NCI-H748 treated with DMSO at 0.1 percent for 48 hours (cell line): ENCODE data around the gene LILRA2.
"Not testable (repeated sequence)": the region's sequence is repeated elsewhere in the genome, so short reads cannot be mapped to it uniquely, and the experiment has no call there.

ENCODE experiments used
- DNase-seq: peaks from one replicate; lab custom pipeline; 2025; lab: John Stamatoyannopoulos, UW

LILRA2 gene

GRCh38 chr19:54573330-54573872, at the start of gene LILRA2:
Gene LILRA2 (plus strand): TSS chr19:54573790. CDS start chr19:54573879, 89 bp downstream.
- DNase-seq, result no peak

DNA sequence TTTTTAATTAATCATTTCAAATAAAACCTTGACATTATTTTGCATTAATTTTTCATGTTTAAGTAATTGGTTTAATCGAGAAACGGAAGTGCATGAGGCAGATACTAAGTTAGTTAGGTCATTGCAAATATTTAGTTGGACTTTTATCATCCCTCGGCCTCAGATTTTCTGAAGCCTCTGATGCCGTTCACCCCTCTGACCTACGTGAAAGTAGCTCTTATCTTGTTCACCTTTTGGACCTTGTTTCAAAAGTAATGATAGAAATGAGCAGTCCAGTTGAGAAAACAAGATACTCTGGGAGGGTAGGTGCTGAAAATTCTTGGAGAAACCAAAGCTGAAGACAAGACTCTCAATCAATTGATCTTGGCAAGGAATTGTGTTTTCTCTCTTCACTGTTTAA, 48.0 kb upstream of the LILRA2 start:
- DNase-seq, result no peak

GRCh38 chr19:54526972-54527371, 46.6 kb upstream of the LILRA2 start:
- no peak for DNase-seq

DNA sequence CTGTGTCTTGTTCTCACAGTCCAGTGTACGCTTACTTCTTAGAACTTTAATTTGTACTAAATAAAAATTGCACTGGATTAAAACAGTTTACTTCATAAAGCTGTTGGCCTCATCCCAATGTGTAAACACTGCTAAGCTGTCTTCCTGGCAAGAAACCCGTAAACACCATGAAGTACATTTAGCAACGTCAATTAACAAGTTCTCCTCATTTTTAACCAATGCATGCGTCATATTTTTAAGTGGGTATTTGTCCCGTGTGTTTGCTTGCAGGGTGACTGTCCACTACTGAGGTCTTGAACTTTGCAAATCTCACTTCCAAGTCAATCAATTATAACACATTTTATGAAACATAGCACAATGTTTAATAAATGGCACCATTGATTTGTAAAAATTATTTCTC, 42.7 kb upstream of the LILRA2 start:
- DNase-seq, result no peak

GRCh38 chr19:54532528-54532927, 41.1 kb upstream of the LILRA2 start:
- no peak for DNase-seq

DNA sequence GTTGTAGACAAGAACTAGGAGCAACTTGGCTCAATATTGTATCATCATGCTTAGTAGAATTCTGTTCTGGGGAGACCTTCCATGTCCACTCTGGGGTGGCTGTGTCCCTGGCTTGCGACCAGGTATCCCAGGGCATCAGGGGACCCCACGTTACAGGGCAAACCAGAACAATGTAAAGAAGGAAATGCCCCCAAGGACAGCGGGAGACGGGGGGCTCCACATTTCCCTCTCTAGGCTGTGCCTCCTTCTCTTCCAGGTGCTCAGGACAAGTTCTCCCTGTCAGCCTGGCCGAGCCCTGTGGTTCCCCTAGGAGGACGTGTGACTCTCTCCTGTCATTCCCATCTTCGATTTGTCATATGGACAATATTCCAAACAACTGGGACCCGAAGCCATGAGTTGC, 40.1 kb upstream of the LILRA2 start:
- no peak for DNase-seq

GRCh38 chr19:54534156-54534555, 39.4 kb upstream of the LILRA2 start:
- no peak for DNase-seq

GRCh38 chr19:54535601-54536000, 38.0 kb upstream of the LILRA2 start:
- DNase-seq, result no peak

DNA sequence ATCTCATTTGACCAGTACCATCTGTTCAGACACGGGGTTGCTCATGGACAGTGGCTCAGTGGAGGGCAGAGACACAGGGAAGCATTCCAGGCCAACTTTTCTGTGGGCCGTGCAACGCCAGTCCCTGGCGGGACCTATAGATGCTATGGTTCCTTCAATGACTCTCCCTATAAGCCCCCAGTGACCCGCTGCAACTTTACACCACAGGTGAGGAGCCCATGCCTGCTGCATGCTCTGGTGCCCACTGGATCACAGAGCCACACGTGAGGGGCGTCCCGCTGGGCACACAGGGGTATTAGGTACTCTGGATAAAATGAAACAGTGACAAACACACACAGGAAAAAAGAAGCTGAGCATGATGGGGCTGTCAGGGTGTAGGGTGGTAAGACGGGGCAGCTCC, 36.6 kb upstream of the LILRA2 start:
- no peak for DNase-seq

DNA sequence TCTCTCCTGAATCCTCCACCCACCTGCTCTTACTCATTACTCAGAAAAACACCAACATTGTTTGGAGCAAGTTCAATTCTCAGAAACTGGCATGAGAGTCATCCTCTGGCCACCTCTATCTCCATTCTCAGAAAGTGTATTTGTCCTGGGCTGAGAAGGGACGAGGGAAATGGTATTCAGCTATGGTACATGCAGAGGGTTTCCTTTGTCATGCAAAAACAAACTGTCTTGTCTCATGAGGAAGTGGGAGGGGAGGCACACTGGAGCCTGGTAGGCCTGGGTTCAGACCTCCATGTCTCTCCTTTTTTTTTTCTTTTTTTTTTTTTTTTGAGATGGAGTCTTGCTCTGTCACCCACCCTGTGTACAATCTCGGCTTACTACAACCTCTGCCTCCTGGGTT, 31.9 kb upstream of the LILRA2 start:
- no peak for DNase-seq

DNA sequence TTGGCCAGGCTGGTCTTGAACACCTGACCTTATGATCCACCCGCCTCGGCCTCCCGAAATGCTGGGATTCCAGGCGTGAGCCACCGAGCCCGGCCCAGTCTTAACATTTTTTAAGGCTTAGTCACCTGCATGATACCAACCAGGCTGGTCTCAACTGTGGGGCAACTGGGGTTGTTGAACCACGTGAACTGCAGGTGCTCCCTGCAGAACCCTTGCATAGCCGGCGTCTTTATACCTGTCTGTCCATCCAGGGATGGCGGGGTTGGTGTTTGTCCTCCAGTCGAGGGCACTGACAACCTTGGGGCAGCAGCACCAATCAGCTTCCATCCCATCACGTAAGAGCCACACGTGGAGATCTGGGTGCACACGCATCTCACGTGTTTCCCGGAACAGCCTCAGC, 24.8 kb upstream of the LILRA2 start:
- DNase-seq, result no peak

DNA sequence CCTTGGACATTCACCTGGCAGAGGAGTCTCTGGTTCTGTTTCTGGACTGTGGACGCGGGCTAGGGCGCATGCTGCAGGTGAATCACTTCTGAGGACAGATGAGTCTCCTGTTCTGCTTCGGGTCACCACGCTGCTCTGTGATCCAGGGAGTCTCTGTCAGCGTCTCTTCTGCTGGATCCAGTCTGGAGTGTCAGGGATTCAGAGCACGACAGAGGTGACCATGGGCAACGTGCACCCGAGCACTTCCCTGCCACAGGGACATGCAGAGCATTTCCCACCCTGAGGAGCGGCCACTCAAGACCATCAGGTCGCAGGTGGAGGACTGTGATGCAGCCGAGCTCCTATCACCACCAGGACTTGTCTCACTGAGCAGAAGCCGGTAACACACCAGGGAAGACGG, 24.4 kb upstream of the LILRA2 start:
- no peak for DNase-seq

- no peak for DNase-seq
Observed at GRCh38 chr19:54551293-54551692, 22.3 kb upstream of the LILRA2 start.

- no peak for DNase-seq
Observed at GRCh38 chr19:54551950-54552912, 21.4 kb upstream of the LILRA2 start.

GRCh38 chr19:54552913-54553310, 20.7 kb upstream of the LILRA2 start:
- DNase-seq, result no peak

- DNase-seq, result no peak
Observed at GRCh38 chr19:54554006-54554405, 19.6 kb upstream of the LILRA2 start.

DNA sequence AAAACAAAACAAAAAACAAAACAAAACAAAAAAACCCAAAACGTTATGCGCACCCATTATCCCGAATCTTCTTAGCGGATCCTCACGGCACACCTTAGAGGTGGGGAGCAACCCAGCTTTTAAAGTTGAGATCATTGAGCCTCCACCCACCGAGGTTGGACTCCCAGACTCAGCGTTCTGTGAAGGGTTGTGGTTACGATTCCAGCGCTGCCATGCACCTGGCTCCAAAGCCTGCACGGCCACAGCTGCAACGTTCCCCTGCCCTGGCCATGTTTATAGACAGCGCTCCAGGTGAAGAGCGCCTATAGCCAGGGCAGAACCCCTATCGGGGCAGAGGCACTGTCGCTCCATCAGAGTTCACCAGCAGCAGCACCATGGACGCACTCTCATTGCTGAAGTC, 18.7 kb upstream of the LILRA2 start:
- no peak for DNase-seq

DNA sequence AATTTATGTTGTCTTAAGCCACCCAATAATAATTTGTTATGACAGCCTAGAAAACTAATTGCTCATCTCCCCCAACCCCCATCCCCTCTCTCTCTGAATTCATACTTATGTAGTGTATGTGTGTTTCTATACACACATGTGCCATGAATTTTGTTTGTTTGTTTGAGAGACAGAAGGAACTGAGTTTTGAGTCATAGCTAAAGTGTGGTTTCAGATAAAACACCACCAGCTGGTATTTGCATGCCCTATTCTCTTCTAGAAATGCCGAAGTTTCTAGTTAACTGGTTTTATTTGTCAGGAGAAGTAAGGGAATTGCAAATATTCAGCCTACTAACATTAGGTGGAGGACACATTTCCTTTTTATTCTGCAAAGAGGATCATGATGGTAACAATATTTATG, 17.4 kb upstream of the LILRA2 start:
- no peak for DNase-seq

DNA sequence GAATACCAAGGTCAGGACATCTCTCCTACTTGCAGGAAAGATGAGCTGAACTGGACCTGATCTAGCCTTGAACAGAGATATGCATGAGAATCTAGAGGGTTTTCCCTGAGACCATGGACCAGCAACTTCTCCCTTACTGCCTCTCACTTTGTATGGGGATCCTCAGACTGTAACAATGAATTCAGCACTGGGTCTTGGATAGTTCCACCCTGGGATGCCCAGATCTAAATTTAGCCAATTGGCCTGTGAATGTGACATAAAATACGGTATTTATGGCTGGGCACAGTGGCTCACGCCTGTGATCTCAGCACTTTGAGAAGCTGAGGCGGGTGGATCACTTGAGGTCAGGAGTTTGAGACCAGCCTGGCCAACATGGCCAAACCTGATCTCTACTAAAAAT, 15.3 kb upstream of the LILRA2 start:
- no peak for DNase-seq

DNA sequence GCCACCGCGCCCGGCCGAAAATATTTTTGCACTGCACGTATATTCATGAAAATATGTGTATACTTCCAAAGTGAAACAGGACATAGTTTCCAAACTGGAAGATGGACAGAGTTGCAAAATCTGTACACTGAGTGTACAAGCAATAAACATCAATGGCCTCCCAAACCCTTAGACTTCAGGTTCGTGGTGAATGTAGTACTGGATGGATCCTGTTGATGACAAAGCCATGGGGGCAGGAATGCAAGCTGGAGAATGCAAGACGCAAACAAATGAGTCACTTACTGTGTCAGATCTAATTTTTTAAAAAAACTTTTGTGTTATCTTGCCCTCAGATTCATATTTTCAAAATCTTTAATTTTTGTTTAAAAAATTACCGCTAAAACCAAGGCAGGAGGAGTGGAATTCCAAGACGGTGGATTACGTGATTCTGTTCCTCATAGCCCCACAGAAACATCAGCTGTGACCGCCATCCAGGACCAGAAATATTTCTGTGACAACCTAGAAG, 12.7 kb upstream of the LILRA2 start:
- no peak for DNase-seq

GRCh38 chr19:54561840-54562239, 11.8 kb upstream of the LILRA2 start:
- peak; percentile 30 for DNase-seq

GRCh38 chr19:54563206-54563605, 10.4 kb upstream of the LILRA2 start:
- not testable (repeated sequence) for DNase-seq

DNA sequence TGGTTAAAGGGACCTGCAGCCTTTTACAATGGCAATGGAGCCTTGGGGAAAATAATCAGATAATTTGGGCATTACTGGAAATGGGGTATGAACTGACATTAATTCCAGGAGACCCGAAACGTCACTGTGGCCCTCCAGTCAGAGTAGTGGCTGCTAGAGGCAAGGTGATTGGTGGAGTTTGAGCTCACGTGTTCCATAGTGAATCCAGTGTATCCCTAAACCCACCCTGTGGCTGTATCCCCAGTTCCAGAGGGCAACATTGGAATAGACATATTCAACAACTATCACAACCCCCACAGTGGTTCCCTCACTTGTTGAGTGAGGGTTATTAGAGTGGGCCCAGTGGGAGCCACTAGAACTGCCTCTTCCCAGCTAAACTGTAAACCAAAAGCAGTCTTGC, 3.3 kb upstream of the LILRA2 start:
- DNase-seq, result no peak
